ENCODE results near the gene CLIC3.

The CLIC3 gene

DNA sequence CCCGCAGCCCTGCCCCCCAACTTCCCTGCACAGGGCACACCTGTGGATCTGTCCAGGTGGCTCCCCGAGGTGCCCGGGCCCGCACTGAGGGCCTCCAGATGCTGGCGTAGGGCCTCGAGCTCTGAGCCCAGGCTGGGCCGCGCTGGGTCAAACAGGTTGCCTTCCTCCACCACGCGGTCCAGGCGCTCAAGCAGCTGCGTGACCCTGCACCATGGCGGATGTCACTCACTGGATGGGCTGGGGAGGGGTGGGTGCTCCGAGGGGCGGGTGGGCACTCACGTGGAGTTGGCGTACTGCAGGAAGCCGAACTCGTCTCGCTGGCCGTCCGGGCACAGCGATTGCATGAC lies 26.3 kb upstream of the CLIC3 start:
- TF ChIP-seq TCF4 (CRISPR knock-in tag; IDR thresholded peaks at IDR 0.05; ENCODE audit: borderline replicate concordance) (no peak), RARB (CRISPR knock-in tag; IDR thresholded peaks at IDR 0.05) (no peak), PPARA (CRISPR knock-in tag; IDR thresholded peaks at IDR 0.05; ENCODE audit: borderline replicate concordance) (no peak), ZFP3 (CRISPR knock-in tag; IDR thresholded peaks at IDR 0.05) (no peak), ARNTL (CRISPR knock-in tag; IDR thresholded peaks at IDR 0.05; ENCODE audit: borderline replicate concordance, low read depth) (no peak), ZC3H10 (CRISPR knock-in tag; IDR thresholded peaks at IDR 0.05) (no peak), CSDC2 (CRISPR knock-in tag; IDR thresholded peaks at IDR 0.05) (no peak), BACH2 (CRISPR knock-in tag; IDR thresholded peaks at IDR 0.05; ENCODE audit: borderline replicate concordance) (no peak), ZNF70 (CRISPR knock-in tag; IDR thresholded peaks at IDR 0.05) (no peak), OSR1 (CRISPR knock-in tag; IDR thresholded peaks at IDR 0.05) (no peak), ZNF8 (CRISPR knock-in tag; IDR thresholded peaks at IDR 0.05) (no peak), ZNF565 (CRISPR knock-in tag; conservative IDR thresholded peaks at IDR 0.05; ENCODE audit: low read depth) (no peak), SNAI2 (CRISPR knock-in tag; IDR thresholded peaks at IDR 0.05) (no peak), GLIS3 (CRISPR knock-in tag; IDR thresholded peaks at IDR 0.05) (no peak)
- TF ChIP-seq, protein P1, sequence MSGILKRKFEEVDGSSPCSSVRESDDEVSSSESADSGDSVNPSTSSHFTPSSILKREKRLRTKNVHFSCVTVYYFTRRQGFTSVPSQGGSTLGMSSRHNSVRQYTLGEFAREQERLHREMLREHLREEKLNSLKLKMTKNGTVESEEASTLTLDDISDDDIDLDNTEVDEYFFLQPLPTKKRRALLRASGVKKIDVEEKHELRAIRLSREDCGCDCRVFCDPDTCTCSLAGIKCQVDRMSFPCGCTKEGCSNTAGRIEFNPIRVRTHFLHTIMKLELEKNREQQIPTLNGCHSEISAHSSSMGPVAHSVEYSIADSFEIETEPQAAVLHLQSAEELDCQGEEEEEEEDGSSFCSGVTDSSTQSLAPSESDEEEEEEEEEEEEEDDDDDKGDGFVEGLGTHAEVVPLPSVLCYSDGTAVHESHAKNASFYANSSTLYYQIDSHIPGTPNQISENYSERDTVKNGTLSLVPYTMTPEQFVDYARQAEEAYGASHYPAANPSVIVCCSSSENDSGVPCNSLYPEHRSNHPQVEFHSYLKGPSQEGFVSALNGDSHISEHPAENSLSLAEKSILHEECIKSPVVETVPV (CRISPR knock-in tag; IDR thresholded peaks at IDR 0.05): no peak
- TF ChIP-seq, protein P2, sequence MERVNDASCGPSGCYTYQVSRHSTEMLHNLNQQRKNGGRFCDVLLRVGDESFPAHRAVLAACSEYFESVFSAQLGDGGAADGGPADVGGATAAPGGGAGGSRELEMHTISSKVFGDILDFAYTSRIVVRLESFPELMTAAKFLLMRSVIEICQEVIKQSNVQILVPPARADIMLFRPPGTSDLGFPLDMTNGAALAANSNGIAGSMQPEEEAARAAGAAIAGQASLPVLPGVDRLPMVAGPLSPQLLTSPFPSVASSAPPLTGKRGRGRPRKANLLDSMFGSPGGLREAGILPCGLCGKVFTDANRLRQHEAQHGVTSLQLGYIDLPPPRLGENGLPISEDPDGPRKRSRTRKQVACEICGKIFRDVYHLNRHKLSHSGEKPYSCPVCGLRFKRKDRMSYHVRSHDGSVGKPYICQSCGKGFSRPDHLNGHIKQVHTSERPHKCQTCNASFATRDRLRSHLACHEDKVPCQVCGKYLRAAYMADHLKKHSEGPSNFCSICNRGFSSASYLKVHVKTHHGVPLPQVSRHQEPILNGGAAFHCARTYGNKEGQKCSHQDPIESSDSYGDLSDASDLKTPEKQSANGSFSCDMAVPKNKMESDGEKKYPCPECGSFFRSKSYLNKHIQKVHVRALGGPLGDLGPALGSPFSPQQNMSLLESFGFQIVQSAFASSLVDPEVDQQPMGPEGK (CRISPR knock-in tag; IDR thresholded peaks at IDR 0.05; ENCODE audit: borderline replicate concordance): no peak
- TF ChIP-seq, protein P3, sequence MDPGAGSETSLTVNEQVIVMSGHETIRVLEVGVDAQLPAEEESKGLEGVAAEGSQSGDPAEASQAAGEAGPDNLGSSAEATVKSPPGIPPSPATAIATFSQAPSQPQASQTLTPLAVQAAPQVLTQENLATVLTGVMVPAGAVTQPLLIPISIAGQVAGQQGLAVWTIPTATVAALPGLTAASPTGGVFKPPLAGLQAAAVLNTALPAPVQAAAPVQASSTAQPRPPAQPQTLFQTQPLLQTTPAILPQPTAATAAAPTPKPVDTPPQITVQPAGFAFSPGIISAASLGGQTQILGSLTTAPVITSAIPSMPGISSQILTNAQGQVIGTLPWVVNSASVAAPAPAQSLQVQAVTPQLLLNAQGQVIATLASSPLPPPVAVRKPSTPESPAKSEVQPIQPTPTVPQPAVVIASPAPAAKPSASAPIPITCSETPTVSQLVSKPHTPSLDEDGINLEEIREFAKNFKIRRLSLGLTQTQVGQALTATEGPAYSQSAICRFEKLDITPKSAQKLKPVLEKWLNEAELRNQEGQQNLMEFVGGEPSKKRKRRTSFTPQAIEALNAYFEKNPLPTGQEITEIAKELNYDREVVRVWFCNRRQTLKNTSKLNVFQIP (CRISPR knock-in tag; IDR thresholded peaks at IDR 0.05; ENCODE audit: borderline replicate concordance, low read depth): no peak
- ATAC-seq: no peak

DNA sequence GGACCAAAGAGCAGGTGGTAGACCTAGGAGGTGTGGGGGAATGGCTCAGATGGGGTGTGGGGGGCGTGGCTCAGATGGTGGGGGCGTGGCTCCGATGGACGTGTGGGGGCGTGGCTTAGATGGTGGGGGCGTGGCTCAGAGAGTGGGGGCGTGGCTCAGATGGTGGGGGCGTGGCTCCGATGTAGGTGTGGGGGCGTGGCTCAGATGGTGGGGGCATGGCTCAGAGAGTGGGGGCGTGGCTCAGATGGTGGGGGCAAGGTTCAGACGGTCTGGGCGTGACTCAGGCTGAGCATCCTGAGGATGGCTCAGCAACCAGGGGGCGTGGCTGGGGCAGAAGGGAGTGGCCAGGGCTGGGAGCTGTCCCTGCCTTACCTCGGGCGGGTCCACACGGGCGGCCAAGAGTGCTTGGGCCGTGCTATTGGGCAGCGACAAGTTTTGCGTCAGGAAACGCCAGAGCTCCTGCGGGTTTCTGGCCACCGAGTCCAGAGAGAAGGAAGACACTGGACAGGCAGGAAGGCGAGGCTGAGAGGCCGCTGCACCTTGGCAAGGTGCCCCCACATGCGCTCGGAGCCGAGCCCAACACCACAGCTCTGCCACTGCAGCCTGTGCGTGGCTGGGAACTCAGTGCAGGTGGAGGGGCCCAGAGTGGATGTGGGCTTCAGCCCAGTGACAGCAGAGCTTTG lies 25.8 kb upstream of the CLIC3 start:
- TF ChIP-seq, protein P3 (CRISPR knock-in tag; IDR thresholded peaks at IDR 0.05; ENCODE audit: borderline replicate concordance, low read depth): no peak
- TF ChIP-seq ZNF565 (CRISPR knock-in tag; conservative IDR thresholded peaks at IDR 0.05; ENCODE audit: low read depth): no peak
- TF ChIP-seq SNAI2 (CRISPR knock-in tag; IDR thresholded peaks at IDR 0.05): no peak
- TF ChIP-seq OSR1 (CRISPR knock-in tag; IDR thresholded peaks at IDR 0.05): no peak
- TF ChIP-seq TCF4 (CRISPR knock-in tag; IDR thresholded peaks at IDR 0.05; ENCODE audit: borderline replicate concordance): no peak
- no peak for TF ChIP-seq ZFP30 (CRISPR knock-in tag; IDR thresholded peaks at IDR 0.05)
- TF ChIP-seq, protein P4, sequence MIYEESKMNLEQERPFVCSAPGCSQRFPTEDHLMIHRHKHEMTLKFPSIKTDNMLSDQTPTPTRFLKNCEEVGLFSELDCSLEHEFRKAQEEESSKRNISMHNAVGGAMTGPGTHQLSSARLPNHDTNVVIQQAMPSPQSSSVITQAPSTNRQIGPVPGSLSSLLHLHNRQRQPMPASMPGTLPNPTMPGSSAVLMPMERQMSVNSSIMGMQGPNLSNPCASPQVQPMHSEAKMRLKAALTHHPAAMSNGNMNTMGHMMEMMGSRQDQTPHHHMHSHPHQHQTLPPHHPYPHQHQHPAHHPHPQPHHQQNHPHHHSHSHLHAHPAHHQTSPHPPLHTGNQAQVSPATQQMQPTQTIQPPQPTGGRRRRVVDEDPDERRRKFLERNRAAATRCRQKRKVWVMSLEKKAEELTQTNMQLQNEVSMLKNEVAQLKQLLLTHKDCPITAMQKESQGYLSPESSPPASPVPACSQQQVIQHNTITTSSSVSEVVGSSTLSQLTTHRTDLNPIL (CRISPR knock-in tag; IDR thresholded peaks at IDR 0.05; ENCODE audit: low read depth): no peak
- no peak for TF ChIP-seq ZFP3 (CRISPR knock-in tag; IDR thresholded peaks at IDR 0.05)
- TF ChIP-seq, protein P5, sequence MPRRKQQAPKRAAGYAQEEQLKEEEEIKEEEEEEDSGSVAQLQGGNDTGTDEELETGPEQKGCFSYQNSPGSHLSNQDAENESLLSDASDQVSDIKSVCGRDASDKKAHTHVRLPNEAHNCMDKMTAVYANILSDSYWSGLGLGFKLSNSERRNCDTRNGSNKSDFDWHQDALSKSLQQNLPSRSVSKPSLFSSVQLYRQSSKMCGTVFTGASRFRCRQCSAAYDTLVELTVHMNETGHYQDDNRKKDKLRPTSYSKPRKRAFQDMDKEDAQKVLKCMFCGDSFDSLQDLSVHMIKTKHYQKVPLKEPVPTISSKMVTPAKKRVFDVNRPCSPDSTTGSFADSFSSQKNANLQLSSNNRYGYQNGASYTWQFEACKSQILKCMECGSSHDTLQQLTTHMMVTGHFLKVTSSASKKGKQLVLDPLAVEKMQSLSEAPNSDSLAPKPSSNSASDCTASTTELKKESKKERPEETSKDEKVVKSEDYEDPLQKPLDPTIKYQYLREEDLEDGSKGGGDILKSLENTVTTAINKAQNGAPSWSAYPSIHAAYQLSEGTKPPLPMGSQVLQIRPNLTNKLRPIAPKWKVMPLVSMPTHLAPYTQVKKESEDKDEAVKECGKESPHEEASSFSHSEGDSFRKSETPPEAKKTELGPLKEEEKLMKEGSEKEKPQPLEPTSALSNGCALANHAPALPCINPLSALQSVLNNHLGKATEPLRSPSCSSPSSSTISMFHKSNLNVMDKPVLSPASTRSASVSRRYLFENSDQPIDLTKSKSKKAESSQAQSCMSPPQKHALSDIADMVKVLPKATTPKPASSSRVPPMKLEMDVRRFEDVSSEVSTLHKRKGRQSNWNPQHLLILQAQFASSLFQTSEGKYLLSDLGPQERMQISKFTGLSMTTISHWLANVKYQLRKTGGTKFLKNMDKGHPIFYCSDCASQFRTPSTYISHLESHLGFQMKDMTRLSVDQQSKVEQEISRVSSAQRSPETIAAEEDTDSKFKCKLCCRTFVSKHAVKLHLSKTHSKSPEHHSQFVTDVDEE (CRISPR knock-in tag; IDR thresholded peaks at IDR 0.05): no peak
- no peak for TF ChIP-seq ISL1 (CRISPR knock-in tag; IDR thresholded peaks at IDR 0.05)
- no peak for TF ChIP-seq CSDC2 (CRISPR knock-in tag; IDR thresholded peaks at IDR 0.05)
- TF ChIP-seq, protein P2 (CRISPR knock-in tag; IDR thresholded peaks at IDR 0.05; ENCODE audit: borderline replicate concordance): no peak
- peak; percentile 58 for ATAC-seq
